ENCODE results near the gene RFXAP. TPM values are rescaled to one million over a fixed set of nuclear protein-coding genes. Genes with fewer than 3 reads are reported as not detected.

The RFXAP gene
- total RNA-seq, 1 experiment from 2014 or later, result 4.4 TPM

DNA sequence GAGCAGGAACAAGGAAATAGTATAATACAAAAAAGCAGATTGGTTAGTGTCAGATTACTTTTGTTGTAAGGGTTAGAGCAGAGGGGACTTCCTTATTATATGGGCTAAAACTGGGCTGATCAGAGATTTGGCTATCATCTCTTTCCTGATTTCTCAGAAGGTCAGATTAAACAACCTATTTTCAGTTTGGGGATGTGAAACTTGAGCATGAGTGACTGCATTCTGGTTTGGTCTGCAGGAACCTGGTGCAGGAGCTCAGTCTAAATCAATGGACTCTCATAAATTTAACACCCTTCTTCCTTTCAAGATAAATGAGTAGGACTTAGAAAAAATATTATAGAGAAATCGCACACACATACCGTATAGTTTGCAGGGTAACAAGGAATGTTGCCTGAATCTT lies 12.9 kb upstream of the RFXAP start:
- ATAC-seq (no peak), DNase-seq (ENCODE audit: low read depth, low spot score) (no peak)
- H3K36me3 ChIP-seq (ENCODE audit: control insufficient read depth in 1 of 2, insufficient read depth in 2 of 2, low read length in 2 of 2), result no peaks in the 10 kb centered on the region
- RAD21 ChIA-PET (ENCODE audit: low non-redundant PET in 1 of 2, low total read pairs in 2 of 2, uncharacterized antibody in 2 of 2, unreplicated experiment in 2 of 2), result no interaction called here
- no peaks in the 10 kb centered on the region for H3K4me1 ChIP-seq (ENCODE audit: control insufficient read depth in 1 of 2, insufficient read depth in 2 of 2, low read length in 2 of 2)
- no peak overlapping the region for H2AFZ ChIP-seq (ENCODE audit: low read depth, low read length, poor library complexity, severe bottlenecking)
- H3K9me3 ChIP-seq (ENCODE audit: control insufficient read depth in 1 of 2, insufficient read depth in 1 of 2, low read depth in 1 of 2, low read length in 2 of 2), result no peaks in the 10 kb centered on the region
- H3K79me2 ChIP-seq (ENCODE audit: insufficient read depth, low read length), result no peaks in the 10 kb centered on the region
- H3K4me3 ChIP-seq (replicated peaks in 1 of 2; ENCODE audit: low read depth in 1 of 2, low read length in 2 of 2), result no peak overlapping the region
- intact Hi-C loops (cut with micrococcal nuclease), result no loop called here
- no peaks in the 10 kb centered on the region for H3K27me3 ChIP-seq (ENCODE audit: insufficient read depth, low read length)
- H3K9me2 ChIP-seq (ENCODE audit: insufficient read depth), result no peaks in the 10 kb centered on the region
- BruUV-seq (replicated peaks), result no TSS peak
- CTCF ChIA-PET, result no interaction called here
- POLR2A ChIA-PET, result no interaction called here
- H3K27ac ChIP-seq (ENCODE audit: low read depth, low read length), result no peak overlapping the region
- no peak overlapping the region for H3K4me2 ChIP-seq (ENCODE audit: low read length)
- TF ChIP-seq SIN3A (IDR thresholded peaks at IDR 0.05; ENCODE audit: low read depth) (no peak), CBX3 (IDR thresholded peaks at IDR 0.05; ENCODE audit: low read depth) (no peak), JUND (IDR thresholded peaks at IDR 0.05) (no peak), YY1 (IDR thresholded peaks at IDR 0.05; ENCODE audit: extremely low read depth, insufficient replicate concordance, low read depth, low read length) (no peak), CTCF (IDR thresholded peaks at IDR 0.05 in 2 of 3, conservative IDR thresholded peaks at IDR 0.05 in 1 of 3; ENCODE audit: borderline replicate concordance in 1 of 3, insufficient read depth in 1 of 3, low read depth in 2 of 3, low read length in 2 of 3) (no peak), EZH2 (IDR thresholded peaks at IDR 0.05) (no peak), EGR1 (IDR thresholded peaks at IDR 0.05; ENCODE audit: low read depth) (no peak), FOSL1 (IDR thresholded peaks at IDR 0.05; ENCODE audit: low read depth) (no peak), POLR2AphosphoS5 (IDR thresholded peaks at IDR 0.05; ENCODE audit: low read depth, low read length) (no peak), ZNF274 (IDR thresholded peaks at IDR 0.05; ENCODE audit: low read depth, low read length) (no peak), TCF7L2 (IDR thresholded peaks at IDR 0.05; ENCODE audit: borderline replicate concordance, extremely low read depth, insufficient read depth, insufficient read length) (no peak), ELF1 (IDR thresholded peaks at IDR 0.05; ENCODE audit: borderline replicate concordance, low read depth) (no peak)
- TF ChIP-seq, protein P1, sequence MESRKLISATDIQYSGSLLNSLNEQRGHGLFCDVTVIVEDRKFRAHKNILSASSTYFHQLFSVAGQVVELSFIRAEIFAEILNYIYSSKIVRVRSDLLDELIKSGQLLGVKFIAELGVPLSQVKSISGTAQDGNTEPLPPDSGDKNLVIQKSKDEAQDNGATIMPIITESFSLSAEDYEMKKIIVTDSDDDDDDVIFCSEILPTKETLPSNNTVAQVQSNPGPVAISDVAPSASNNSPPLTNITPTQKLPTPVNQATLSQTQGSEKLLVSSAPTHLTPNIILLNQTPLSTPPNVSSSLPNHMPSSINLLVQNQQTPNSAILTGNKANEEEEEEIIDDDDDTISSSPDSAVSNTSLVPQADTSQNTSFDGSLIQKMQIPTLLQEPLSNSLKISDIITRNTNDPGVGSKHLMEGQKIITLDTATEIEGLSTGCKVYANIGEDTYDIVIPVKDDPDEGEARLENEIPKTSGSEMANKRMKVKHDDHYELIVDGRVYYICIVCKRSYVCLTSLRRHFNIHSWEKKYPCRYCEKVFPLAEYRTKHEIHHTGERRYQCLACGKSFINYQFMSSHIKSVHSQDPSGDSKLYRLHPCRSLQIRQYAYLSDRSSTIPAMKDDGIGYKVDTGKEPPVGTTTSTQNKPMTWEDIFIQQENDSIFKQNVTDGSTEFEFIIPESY (IDR thresholded peaks at IDR 0.05; ENCODE audit: extremely low read depth, insufficient replicate concordance, low read length), result no peak
- TF ChIP-seq, protein P2, sequence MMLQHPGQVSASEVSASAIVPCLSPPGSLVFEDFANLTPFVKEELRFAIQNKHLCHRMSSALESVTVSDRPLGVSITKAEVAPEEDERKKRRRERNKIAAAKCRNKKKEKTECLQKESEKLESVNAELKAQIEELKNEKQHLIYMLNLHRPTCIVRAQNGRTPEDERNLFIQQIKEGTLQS (IDR thresholded peaks at IDR 0.05), result no peak
- TF ChIP-seq, protein P3, sequence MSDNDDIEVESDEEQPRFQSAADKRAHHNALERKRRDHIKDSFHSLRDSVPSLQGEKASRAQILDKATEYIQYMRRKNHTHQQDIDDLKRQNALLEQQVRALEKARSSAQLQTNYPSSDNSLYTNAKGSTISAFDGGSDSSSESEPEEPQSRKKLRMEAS (IDR thresholded peaks at IDR 0.05), result no peak
- no peak overlapping the region for H3K9ac ChIP-seq (ENCODE audit: low read length)
- no peaks in the 10 kb centered on the region for H4K20me1 ChIP-seq (ENCODE audit: insufficient read depth)

All from HCT116 (cell line).